Lower leg skin (tissue), 3 donors: Measurements from ENCODE around the gene PLCH2.
"Not testable (repeated sequence)": the region's sequence is repeated elsewhere in the genome, so short reads cannot be mapped to it uniquely, and the experiment has no call there.

Source experiments
- POLR2A ChIP-seq, 2 donors: fragments of 450-650 bp; IDR thresholded peaks; one replicate each; pipeline ENCODE4 v1.6.1; 2016 to 2017; ENCODE audit warnings: antibody characterized with exemption in 2 of 2, mild to moderate bottlenecking in 1 of 2, moderate library complexity in 1 of 2
- TF ChIP-seq, protein P1 (sequence below), 3 donors: fragments of 450-650 bp; IDR thresholded peaks; one replicate each; pipeline ENCODE4 v1.5.1; 2016; ENCODE audit warnings: antibody characterized with exemption in 3 of 3, mild to moderate bottlenecking in 3 of 3, moderate library complexity in 2 of 3

DNA sequence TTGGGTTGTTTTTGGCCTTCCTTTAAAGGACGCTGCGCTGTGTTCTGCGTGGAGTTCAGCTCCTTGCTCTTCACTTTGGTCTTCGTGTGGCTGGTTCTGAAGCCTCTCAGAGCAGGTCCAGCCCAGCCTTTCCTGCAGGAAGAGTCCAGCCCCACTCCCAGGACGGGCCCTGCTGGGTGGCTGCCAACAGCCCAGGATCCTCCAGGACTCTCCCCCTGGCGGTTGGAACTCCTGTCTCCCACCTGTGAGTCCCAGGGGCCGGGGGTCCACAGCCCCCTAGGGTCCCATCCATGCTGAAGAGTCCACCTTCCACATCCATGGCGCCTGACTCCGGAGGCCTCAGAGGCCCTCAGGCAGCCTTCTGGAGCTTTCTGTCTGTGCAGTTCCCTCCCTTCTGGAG lies 75.5 kb downstream of the PLCH2 start:
- TF ChIP-seq, protein P1, sequence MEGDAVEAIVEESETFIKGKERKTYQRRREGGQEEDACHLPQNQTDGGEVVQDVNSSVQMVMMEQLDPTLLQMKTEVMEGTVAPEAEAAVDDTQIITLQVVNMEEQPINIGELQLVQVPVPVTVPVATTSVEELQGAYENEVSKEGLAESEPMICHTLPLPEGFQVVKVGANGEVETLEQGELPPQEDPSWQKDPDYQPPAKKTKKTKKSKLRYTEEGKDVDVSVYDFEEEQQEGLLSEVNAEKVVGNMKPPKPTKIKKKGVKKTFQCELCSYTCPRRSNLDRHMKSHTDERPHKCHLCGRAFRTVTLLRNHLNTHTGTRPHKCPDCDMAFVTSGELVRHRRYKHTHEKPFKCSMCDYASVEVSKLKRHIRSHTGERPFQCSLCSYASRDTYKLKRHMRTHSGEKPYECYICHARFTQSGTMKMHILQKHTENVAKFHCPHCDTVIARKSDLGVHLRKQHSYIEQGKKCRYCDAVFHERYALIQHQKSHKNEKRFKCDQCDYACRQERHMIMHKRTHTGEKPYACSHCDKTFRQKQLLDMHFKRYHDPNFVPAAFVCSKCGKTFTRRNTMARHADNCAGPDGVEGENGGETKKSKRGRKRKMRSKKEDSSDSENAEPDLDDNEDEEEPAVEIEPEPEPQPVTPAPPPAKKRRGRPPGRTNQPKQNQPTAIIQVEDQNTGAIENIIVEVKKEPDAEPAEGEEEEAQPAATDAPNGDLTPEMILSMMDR (IDR thresholded peaks at IDR 0.05) = not testable (repeated sequence)
- TF ChIP-seq POLR2A (IDR thresholded peaks at IDR 0.05) = not testable (repeated sequence)
